Tibial nerve (tissue), 4 donors: ENCODE measurements around the gene SCAF4. TPM values are rescaled to one million over a fixed set of nuclear protein-coding genes. Genes with fewer than 3 reads are reported as not detected.

ENCODE experiments used
- DNase-seq, 2 donors: peaks; one replicate each; pipeline ENCODE4 v3.0.0-alpha.2; 2019; ENCODE audit warnings: low spot score in 2 of 2
- H3K27ac ChIP-seq, 4 donors: fragments of 200-600 bp; sonication (generic) in 3 of 4; one replicate each; pipeline ENCODE4 v1.5.1; 2017 to 2019; ENCODE audit warnings: mild to moderate bottlenecking in 1 of 4
- H3K27me3 ChIP-seq, 2 donors: fragments of 200-600 bp; sonication (generic) in 1 of 2; one replicate each; pipeline versions ENCODE4 v1.5.1 to v1.6.0; 2017 to 2019
- H3K36me3 ChIP-seq, 3 donors: fragments of 200-600 bp; sonication (generic); one replicate each; pipeline ENCODE4 v1.5.1; 2018 to 2019
- H3K4me1 ChIP-seq, 4 donors: fragments of 200-600 bp; sonication (generic) in 3 of 4; one replicate each; pipeline ENCODE4 v1.5.1; 2017 to 2019
- H3K4me3 ChIP-seq, 4 donors: fragments of 200-600 bp; sonication (generic) in 3 of 4; one replicate each; pipeline ENCODE4 v1.5.1; 2017 to 2019; ENCODE audit warnings: mild to moderate bottlenecking in 1 of 4, moderate library complexity in 1 of 4
- H3K9me3 ChIP-seq, 4 donors: fragments of 200-600 bp; sonication (generic) in 3 of 4; one replicate each; pipeline ENCODE4 v1.5.1; 2017 to 2019
- CTCF ChIP-seq, 5 experiments: fragments of 200-600 bp in 3 of 5; fragments of 450-650 bp in 2 of 5; sonication (generic) in 3 of 5; IDR thresholded peaks; one replicate each; pipeline ENCODE4 v1.5.1; 2016 to 2019; ENCODE audit warnings: antibody characterized with exemption in 5 of 5, mild to moderate bottlenecking in 3 of 5, moderate library complexity in 2 of 5
- EP300 ChIP-seq, 2 donors: sonication (generic); formaldehyde crosslinking; IDR thresholded peaks; one replicate each; pipeline ENCODE4 v1.6.1; 2017; ENCODE audit warnings: antibody characterized with exemption in 2 of 2, mild to moderate bottlenecking in 1 of 2
- POLR2A ChIP-seq, 2 donors: fragments of 450-650 bp; IDR thresholded peaks; one replicate each; pipeline ENCODE4 v1.6.1; 2017; ENCODE audit warnings: antibody characterized with exemption in 2 of 2, mild to moderate bottlenecking in 2 of 2, moderate library complexity in 2 of 2
- WGBS, 2 donors: methylation state at CpG; one replicate each; pipeline ENCODE4 v1.1.5; 2018; 5-methylcytosine and 5-hydroxymethylcytosine counted together
- total RNA-seq, 4 donors: library from RNA; depleted of rRNA; stranded (reverse); fragments of >200 nt; gene quantifications; one replicate each; pipeline ENCODE4 v1.1.0, GENCODE V29; 2016

Gene SCAF4
- total RNA-seq, 4 donors from 2014 or later: 13.2 to 23.2 (median 17.6) TPM

- H3K27ac ChIP-seq: no peak overlapping the region
- H3K9me3 ChIP-seq: no peaks in the 10 kb centered on the region
- no peaks in the 10 kb centered on the region for H3K27me3 ChIP-seq
- H3K36me3 ChIP-seq: peaks cover 0 to 11% (median 0%) of the 10 kb centered on the region in 3 donors
- no peak overlapping the region for H3K4me3 ChIP-seq
- peaks cover 0 to 38% (median 16%) of the 10 kb centered on the region in 4 donors for H3K4me1 ChIP-seq
- no peak for DNase-seq
- TF ChIP-seq POLR2A (IDR thresholded peaks at IDR 0.05) (no peak), CTCF (IDR thresholded peaks at IDR 0.05) (no peak), EP300 (IDR thresholded peaks at IDR 0.05) (no peak)
Measured at GRCh38 chr21:31707499-31707898, 24.4 kb downstream of the SCAF4 start.

- no peaks in the 10 kb centered on the region for H3K9me3 ChIP-seq
- no peaks in the 10 kb centered on the region for H3K27me3 ChIP-seq
- no peak overlapping the region for H3K4me3 ChIP-seq
- 87% methylated on average over 3 of the region's 3 CpGs for WGBS, 2 donors
- TF ChIP-seq CTCF (IDR thresholded peaks at IDR 0.05) (no peak), POLR2A (IDR thresholded peaks at IDR 0.05) (no peak), EP300 (IDR thresholded peaks at IDR 0.05) (no peak)
- peaks cover 0 to 20% (median 0%) of the 10 kb centered on the region in 3 donors for H3K36me3 ChIP-seq
- H3K27ac ChIP-seq: no peak overlapping the region
- peaks cover 0 to 37% (median 16%) of the 10 kb centered on the region in 4 donors for H3K4me1 ChIP-seq
- no peak for DNase-seq
Measured at GRCh38 chr21:31706562-31706961, 25.4 kb downstream of the SCAF4 start.

GRCh38 chr21:31700040-31700439 lies 31.9 kb downstream of the SCAF4 start:
- Histone ChIP-seq H3K4me1 (no peaks in the 10 kb centered on the region), H3K27me3 (no peaks in the 10 kb centered on the region), H3K36me3 (peaks cover 0 to 67% (median 0%) of the 10 kb centered on the region in 3 donors), H3K4me3 (no peak overlapping the region), H3K27ac (no peak overlapping the region), H3K9me3 (no peaks in the 10 kb centered on the region)
- DNase-seq: no peak
- 96% methylated on average over 3 of the region's 3 CpGs for WGBS, 2 donors
- no peak for TF ChIP-seq EP300 (IDR thresholded peaks at IDR 0.05)
- no peak for TF ChIP-seq POLR2A (IDR thresholded peaks at IDR 0.05)
- no peak for TF ChIP-seq CTCF (IDR thresholded peaks at IDR 0.05)

- Histone ChIP-seq H3K9me3 (no peaks in the 10 kb centered on the region), H3K27ac (no peak overlapping the region), H3K4me3 (no peak overlapping the region), H3K27me3 (no peaks in the 10 kb centered on the region), H3K4me1 (no peaks in the 10 kb centered on the region), H3K36me3 (peaks cover 0 to 81% (median 11%) of the 10 kb centered on the region in 3 donors)
- no peak for DNase-seq
- TF ChIP-seq EP300 (IDR thresholded peaks at IDR 0.05) (no peak), POLR2A (IDR thresholded peaks at IDR 0.05) (no peak), CTCF (IDR thresholded peaks at IDR 0.05) (no peak)
Measured at GRCh38 chr21:31698461-31698860, 33.5 kb downstream of the SCAF4 start.

GRCh38 chr21:31696424-31696823 lies 35.5 kb downstream of the SCAF4 start:
- Histone ChIP-seq H3K4me3 (no peak overlapping the region), H3K9me3 (no peaks in the 10 kb centered on the region), H3K4me1 (no peaks in the 10 kb centered on the region), H3K36me3 (peaks cover 0 to 78% (median 22%) of the 10 kb centered on the region in 3 donors), H3K27me3 (no peaks in the 10 kb centered on the region), H3K27ac (no peak overlapping the region)
- WGBS, 2 donors: 93 to 95% methylated on average over 6 of the region's 6 CpGs
- TF ChIP-seq POLR2A (IDR thresholded peaks at IDR 0.05): no peak
- TF ChIP-seq EP300 (IDR thresholded peaks at IDR 0.05): no peak
- no peak for TF ChIP-seq CTCF (IDR thresholded peaks at IDR 0.05)
- DNase-seq: no peak
